Sigmoid colon (tissue), 4 donors: ENCODE measurements around the gene MRPL18.

Experiments used
- EP300 ChIP-seq, 4 donors: sonication (generic); formaldehyde crosslinking; IDR thresholded peaks; one replicate each; pipeline ENCODE4 v1.6.1; 2017; ENCODE audit warnings: antibody characterized with exemption in 4 of 4
- POLR2A ChIP-seq, 2 donors: fragments of 450-650 bp; IDR thresholded peaks; one replicate each; pipeline ENCODE4 v1.6.1; 2016; ENCODE audit warnings: antibody characterized with exemption in 2 of 2, mild to moderate bottlenecking in 2 of 2, moderate library complexity in 2 of 2
- POLR2AphosphoS5 ChIP-seq, 4 donors: sonication (generic); formaldehyde crosslinking; IDR thresholded peaks; one replicate each; pipeline ENCODE4 v1.6.1; 2017; ENCODE audit warnings: antibody characterized with exemption in 4 of 4
- TF ChIP-seq, protein P1 (sequence below), 4 experiments: fragments of 450-650 bp in 3 of 4; fragments of 200-600 bp in 1 of 4; IDR thresholded peaks; one replicate each; pipeline ENCODE4 v1.5.1; 2016 to 2019; ENCODE audit warnings: antibody characterized with exemption in 4 of 4, mild to moderate bottlenecking in 3 of 4, moderate library complexity in 2 of 4

- no peak for TF ChIP-seq POLR2AphosphoS5 (IDR thresholded peaks at IDR 0.05)
- TF ChIP-seq, protein P1, sequence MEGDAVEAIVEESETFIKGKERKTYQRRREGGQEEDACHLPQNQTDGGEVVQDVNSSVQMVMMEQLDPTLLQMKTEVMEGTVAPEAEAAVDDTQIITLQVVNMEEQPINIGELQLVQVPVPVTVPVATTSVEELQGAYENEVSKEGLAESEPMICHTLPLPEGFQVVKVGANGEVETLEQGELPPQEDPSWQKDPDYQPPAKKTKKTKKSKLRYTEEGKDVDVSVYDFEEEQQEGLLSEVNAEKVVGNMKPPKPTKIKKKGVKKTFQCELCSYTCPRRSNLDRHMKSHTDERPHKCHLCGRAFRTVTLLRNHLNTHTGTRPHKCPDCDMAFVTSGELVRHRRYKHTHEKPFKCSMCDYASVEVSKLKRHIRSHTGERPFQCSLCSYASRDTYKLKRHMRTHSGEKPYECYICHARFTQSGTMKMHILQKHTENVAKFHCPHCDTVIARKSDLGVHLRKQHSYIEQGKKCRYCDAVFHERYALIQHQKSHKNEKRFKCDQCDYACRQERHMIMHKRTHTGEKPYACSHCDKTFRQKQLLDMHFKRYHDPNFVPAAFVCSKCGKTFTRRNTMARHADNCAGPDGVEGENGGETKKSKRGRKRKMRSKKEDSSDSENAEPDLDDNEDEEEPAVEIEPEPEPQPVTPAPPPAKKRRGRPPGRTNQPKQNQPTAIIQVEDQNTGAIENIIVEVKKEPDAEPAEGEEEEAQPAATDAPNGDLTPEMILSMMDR (IDR thresholded peaks at IDR 0.05): no peak
- TF ChIP-seq POLR2A (IDR thresholded peaks at IDR 0.05): no peak
- no peak for TF ChIP-seq EP300 (IDR thresholded peaks at IDR 0.05)
These were observed 27.9 kb downstream of the MRPL18 start for GRCh38 chr6:159817951-159818739.
